IPS-18c (cell line): ENCODE measurements around the gene TTYH1.

ENCODE experiments used
- H3K4me3 ChIP-seq: 2 replicates; pipeline ENCODE4 v1.7.0; 2013; ENCODE audit warnings: low read depth, mild to moderate bottlenecking, low read length, moderate library complexity; ENCODE audit not compliant: insufficient read depth
- H3K9me3 ChIP-seq: one replicate; pipeline ENCODE4 v1.6.1; 2013; ENCODE audit warnings: mild to moderate bottlenecking, low read length, moderate library complexity; ENCODE audit not compliant: control insufficient read depth, insufficient read depth

The TTYH1 gene

DNA sequence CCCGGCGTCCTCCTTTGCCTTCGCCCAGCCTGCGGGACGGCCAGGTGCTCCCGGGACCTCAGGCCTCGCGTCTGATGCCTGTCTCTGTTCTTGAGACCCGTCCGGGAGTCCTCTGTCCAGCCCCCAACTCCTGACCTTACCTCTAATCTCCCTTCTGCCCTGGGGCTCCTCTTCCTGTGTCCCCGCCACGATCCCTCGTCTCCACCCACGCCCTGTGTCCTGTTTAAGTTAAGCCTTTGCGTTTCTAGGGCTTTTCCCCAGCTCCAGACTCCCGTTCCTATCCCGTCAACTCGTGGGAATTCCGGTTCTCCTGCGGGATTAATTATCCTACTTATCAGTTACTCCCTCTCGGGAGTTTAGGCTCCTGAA is 34.4 kb downstream of the TTYH1 start:
- Histone ChIP-seq H3K4me3 (peak overlapping the region; percentile 99), H3K9me3 (no peaks in the 10 kb centered on the region)

DNA sequence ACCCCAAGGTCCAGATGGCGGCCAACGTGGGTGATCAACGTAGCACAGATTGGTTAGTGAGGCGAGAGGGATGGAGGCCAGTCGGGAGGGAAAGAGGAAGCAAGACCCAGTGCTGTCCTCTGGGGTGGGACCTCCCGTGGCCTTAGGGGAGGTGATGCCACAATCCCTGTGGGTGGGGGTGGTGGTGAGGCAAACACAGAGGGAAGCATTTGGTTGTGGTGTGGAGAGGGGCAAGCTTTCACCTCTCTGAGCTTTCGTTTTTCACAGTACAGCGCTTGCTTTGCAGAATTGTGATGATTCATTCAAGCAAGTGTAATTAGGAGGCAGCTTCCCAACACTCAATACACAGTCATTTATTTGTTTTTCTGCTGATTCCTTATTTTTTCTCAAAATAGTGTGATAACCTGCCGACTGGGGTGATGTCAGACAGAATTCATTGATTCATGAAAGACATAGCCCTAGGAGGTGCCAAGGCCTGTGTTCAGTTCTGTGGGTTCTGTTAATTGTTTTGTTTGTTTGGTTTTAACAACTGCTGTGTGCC is 36.1 kb downstream of the TTYH1 start:
- Histone ChIP-seq H3K4me3 (no peak overlapping the region), H3K9me3 (no peaks in the 10 kb centered on the region)

DNA sequence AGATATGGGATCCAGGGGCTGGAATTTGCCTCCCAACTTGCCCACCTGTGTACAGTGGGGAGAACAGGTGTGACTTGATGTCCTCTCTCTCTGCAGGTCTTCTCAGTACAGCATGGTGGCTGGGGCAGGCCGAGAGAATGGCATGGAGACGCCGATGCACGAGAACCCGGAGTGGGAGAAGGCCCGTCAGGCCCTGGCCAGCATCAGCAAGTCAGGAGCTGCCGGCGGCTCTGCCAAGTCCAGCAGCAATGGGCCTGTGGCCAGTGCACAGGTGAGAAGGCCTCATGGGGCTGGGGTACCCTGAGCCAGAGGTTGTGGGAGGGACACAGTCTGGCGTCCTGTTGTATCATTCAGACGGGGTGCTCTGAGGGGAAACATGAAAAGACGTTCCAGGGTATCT is 36.7 kb downstream of the TTYH1 start:
- Histone ChIP-seq H3K9me3 (no peaks in the 10 kb centered on the region), H3K4me3 (no peak overlapping the region)

DNA sequence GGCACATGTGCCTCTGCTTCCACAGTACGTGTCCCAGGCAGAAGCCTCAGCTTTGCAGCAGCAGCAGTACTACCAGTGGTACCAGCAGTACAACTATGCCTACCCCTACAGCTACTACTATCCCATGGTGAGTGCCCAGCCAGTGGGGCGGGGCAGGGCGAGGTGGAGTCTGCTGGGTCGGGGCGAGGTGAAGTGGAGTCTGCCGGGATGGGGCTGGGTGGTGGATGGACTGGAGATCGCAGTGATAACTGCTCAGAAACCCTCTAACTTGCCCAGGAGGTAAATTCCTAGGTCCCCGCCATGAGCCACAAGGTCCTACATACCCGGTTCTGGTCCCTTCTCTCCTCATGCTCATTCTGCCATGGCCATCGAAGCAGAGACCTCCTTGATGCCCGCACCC is 37.4 kb downstream of the TTYH1 start:
- Histone ChIP-seq H3K9me3 (no peaks in the 10 kb centered on the region), H3K4me3 (no peak overlapping the region)

DNA sequence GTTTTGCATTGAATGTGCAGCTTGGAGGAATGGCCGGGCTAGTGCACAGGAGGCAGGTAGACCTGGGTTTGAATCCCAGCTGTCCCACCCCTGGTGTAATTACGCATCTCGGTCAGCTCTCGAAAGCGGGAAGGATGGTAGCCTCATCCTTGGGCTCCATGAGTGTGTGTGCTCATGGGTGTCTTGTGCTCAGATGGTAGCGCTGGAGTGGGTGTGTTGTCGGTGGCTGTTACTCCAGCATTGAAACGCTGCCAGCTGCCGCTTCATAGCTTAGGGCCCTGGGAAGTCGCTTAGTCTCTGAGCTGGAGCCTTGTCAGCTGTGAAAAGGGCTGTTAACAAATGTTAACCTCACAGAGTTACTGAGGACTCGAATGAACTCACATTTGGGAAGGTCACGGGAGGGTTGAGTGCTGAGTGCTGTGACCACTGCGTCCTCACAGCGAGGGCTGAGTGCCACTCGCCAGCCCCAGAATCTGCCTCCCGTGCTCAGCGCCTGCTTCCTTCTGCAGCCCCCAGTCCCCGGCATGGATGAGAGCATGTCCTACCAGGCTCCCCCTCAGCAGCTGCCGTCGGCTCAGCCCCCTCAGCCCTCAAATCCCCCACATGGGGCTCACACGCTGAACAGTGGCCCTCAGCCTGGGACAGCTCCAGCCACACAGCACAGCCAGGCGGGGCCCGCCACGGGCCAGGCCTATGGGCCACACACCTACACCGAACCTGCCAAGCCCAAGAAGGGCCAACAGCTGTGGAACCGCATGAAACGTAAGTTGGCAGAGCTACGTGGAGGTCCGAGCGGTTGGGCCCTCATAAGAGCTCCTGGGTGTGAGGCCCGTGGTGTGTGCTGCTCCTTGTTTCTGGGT is 38.9 kb downstream of the TTYH1 start:
- Histone ChIP-seq H3K4me3 (no peak overlapping the region), H3K9me3 (no peaks in the 10 kb centered on the region)

DNA sequence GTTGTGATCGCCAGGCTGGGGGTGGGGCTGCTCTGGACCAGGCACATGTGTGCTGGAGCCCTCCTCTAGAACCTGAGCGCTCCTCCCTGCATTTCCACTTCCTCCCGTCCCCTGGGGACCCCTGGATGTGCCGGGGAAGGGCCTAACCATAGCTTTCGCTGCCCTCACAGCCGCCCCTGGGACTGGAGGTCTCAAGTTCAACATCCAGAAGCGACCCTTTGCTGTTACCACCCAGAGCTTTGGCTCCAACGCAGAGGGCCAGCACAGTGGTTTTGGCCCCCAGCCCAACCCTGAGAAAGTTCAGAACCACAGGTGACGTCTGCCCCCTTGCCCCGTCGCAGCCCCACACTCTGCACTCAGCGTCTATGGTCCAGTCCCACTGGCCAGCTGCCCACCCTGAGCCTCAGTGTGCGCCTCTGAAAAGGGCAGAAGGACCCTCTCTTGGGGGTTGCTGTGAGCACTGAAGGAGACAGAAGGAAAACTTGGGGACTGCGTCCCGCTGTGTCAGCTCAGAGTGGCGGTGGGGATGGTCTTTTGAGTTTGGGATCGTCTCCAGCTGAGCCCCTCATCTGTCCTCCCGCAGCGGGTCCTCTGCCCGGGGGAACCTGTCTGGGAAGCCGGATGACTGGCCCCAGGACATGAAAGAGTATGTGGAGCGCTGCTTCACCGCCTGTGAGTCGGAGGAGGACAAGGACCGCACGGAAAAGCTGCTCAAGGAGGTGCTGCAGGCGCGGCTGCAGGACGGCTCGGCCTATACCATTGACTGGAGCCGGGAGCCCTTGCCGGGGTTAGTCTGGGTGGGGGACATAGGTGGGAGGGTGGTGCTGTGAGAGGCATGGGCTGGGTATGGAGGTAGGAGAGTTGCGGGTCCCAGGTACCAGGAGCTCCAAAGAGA is 39.8 kb downstream of the TTYH1 start:
- H3K4me3 ChIP-seq, result no peak overlapping the region

DNA sequence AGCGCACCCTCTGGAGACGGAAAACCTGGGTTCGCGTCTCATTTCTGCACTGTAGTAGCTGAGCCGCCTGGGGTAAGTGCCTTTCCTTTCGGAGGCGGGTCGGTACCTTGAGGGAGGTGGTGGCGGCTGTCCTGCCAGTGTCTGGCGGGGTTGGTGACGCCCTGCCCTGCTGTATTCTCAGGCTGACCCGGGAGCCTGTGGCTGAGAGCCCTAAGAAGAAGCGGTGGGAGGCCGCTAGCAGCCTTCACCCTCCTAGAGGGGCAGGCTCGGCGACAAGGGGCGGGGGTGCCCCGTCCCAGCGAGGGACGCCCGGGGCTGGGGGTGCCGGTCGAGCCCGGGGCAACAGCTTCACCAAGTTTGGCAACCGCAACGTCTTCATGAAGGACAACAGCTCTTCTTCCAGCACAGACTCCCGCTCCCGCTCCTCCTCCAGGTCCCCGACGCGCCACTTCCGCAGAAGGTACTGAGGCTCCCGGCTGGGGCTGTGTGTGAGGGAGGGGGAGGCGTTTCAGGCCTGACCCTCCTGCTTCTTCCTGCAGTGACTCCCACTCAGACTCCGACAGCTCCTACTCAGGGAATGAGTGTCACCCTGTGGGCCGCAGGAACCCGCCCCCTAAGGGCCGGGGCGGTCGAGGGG is 40.6 kb downstream of the TTYH1 start:
- H3K4me3 ChIP-seq, result no peak overlapping the region
- no peaks in the 10 kb centered on the region for H3K9me3 ChIP-seq

More for the DNA sequence above, 39.8 kb downstream of the TTYH1 start:
- H3K9me3 ChIP-seq, result no peaks in the 10 kb centered on the region

DNA sequence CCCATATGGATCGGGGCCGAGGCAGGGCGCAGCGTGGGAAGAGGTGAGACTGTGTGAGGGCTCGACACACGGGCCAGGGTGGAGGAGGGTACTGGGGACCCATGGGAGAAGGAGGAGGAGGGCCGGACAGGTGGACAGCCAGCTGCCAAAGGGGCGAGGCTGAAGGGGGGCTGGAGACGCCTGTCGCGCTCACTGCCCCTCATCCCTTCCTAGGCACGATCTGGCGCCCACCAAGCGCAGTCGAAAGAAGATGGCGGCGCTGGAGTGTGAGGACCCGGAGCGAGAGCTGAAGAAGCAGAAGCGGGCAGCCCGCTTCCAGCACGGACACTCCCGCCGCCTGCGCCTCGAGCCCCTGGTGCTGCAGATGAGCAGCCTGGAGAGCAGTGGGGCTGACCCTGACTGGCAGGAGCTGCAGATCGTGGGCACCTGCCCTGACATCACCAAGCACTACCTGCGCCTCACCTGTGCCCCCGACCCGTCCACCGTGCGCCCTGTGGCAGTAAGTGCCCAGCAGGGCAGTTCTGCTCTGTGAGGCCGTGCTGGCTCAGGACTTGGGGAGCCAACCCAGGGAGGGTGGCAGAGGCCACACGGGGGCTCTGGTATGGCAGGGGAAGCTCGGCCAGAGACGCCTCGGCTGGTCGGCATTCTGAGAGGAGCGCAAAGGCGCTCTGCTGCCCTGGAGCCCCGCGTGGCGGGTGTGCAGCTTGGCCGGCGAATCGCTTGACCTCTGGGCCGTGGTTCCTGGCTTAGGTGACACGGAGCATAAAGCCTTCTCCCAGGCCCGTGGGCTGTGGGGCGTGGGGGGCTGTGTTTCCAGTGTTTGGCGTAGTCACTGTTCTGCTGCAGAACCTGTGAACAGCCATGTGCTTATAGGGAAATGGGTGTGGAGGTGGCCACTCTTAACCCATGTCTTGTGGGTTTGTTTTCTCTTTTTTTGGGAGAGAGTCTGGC is 41.4 kb downstream of the TTYH1 start:
- H3K4me3 ChIP-seq, result no peak overlapping the region
- no peaks in the 10 kb centered on the region for H3K9me3 ChIP-seq

DNA sequence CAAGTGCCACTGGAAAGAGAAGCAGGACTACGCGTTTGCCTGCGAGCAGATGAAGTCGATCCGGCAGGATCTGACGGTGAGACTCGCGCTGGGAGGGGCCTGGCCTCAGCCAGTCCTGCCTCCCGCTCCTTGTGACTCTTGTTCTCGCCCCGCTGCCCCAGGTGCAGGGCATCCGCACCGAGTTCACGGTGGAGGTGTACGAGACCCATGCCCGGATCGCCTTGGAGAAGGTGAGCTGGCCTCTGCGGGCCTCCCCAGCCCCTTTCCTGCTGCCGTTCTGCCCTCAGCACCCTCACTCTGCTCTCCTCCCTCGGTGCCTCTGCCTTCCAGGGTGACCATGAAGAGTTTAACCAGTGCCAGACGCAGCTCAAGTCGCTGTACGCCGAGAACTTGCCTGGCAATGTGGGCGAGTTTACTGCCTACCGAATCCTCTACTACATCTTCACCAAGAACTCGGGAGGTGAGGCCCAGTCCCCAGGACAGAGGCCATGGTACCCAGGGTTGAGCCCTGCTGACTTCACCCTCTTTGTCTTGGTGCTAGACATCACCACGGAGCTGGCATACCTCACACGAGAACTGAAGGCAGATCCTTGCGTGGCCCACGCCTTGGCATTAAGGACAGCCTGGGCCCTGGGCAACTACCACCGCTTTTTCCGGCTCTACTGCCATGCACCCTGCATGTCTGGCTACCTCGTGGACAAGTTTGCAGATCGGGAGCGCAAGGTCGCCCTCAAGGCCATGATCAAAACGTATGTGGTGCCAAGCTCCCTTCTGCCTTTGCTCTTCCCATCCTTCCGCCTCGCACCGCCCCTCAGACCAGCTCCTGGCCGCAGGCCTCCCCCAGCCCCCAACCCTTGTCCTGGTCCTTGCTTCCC is 42.7 kb downstream of the TTYH1 start:
- Histone ChIP-seq H3K9me3 (no peaks in the 10 kb centered on the region), H3K4me3 (no peak overlapping the region)

DNA sequence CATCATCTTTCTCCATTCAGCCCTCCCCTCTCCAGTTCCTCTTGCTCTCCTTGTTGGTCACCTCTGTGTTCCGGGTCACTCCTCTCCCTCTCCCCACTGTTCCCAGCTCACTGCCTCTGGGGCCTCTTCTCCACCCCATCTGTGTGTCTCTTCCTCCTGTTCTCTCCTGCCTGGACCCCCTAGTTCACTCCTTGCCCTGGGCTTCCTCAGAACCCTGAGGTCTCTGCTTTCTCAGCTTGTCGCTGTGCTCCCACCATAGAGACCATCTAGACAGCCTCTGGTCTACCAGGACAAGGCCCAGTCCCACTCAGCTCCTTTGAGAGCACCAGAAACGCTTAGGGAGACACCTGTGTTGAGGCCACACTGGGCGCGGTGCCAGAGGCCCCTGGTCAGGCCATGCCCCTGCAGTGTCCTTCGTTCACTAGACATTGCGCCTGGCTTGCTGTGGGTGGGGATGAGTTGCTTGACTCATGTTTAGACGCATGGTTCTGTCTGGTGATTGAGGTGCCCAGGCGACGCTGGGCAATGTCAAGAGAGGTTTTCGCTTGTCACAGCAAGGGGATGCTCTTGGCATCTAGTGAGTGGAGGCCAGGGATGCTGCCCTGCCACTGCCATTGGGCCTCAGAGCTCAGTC is 43.5 kb downstream of the TTYH1 start:
- H3K9me3 ChIP-seq, result no peaks in the 10 kb centered on the region

DNA sequence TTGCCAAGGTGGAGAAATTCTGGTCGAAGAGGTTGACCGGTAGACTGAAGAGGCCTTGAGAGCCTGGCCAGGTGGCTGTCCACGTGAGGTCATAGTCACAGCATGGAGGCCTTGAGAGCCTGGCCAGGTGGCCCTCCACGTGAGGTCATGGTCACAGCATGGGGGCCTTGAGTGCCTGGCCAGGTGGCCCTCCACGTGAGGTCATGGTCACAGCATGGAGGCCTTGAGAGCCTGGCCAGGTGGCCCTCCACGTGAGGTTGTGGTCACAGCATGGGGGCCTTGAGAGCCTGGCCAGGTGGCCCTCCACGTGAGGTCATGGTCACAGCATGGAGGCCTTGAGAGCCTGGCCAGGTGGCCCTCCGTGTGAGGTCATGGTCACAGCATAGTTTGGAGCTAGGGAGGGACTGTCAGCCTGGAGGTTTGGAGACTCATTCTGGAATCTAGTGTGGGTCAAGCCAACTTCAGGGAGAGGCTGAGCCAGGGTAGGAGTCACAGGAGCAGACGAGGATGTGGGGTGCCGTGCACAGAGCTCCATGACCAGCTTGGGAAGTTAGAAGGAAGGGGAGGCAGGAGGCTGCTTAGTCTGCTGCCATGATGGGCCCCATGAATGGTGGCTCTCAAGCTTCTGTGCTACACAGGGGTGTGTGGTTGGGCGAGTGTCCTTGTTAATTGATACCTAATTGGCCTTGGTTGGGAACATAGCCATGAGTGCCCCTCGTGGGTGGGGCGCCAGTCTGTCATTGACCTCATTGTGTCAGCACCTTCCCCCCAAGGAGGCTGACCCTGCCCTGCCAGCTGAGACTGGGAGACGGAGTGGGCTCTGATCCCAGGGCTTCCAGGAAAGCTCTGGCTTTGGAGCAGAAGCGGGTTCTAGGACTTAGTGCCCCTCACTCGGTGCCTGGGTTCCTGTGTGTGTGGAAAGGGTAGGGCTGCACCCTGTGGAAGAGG is 44.3 kb downstream of the TTYH1 start:
- Histone ChIP-seq H3K4me3 (no peak overlapping the region), H3K9me3 (no peaks in the 10 kb centered on the region)

More for the DNA sequence above, 43.5 kb downstream of the TTYH1 start:
- H3K4me3 ChIP-seq, result no peak overlapping the region

DNA sequence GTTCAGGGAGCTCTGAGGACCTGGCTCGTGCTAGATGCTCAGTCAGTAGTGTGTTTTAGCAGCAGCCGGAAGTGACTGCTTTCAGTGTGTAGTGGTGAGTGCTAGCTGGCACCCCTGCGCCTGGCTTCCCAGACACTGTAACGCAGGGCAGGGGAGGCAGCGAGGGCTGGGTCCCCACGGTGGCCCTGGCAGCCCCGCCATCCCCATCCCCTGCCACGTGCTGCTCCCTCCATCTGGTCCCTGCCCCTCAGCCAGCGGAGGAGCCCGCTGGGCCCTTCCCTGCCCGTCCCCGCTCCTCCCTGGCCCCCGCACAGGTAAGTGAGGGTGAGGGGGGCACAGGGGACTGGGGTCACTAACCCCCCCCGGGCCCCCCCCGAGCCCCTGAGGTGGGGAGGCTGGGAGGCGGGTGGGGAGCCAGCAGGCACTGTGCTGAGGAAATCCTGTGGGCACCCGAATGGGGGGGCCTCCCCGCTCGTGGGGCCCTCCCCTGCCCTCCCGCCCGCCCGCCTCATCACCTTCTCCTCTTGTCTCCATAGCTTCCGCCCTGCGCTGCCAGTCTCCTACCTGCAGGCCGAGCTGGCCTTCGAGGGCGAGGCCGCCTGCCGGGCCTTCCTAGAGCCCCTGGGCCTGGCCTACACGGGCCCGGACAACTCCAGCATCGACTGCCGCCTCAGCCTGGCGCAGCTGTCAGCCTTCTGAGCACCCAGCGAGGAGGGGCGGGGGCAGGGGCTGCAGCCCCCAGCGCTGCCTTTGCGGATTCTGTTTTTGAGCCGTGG is 45.2 kb downstream of the TTYH1 start:
- Histone ChIP-seq H3K9me3 (no peaks in the 10 kb centered on the region), H3K4me3 (no peak overlapping the region)

DNA sequence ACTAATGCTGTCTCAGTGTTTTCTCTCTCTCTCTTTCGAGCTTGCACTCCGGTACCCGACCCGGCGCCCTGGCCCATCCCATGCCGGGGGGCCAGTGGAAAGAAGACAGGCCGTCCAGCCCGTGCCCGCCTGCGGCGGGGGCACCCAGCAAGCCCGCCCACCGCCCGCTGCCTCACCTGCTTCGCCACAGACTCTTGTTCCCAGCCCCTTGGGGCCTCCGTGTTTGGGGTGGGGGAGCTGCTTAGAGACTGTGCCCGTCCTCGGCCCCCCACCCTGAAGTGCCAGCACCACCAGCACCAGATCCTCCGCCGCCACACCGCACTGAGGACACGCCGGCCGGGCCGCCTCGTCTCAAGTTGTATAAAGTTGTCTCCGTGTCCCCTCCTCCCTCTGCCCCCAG is 45.9 kb downstream of the TTYH1 start:
- no peaks in the 10 kb centered on the region for H3K9me3 ChIP-seq
- no peak overlapping the region for H3K4me3 ChIP-seq

DNA sequence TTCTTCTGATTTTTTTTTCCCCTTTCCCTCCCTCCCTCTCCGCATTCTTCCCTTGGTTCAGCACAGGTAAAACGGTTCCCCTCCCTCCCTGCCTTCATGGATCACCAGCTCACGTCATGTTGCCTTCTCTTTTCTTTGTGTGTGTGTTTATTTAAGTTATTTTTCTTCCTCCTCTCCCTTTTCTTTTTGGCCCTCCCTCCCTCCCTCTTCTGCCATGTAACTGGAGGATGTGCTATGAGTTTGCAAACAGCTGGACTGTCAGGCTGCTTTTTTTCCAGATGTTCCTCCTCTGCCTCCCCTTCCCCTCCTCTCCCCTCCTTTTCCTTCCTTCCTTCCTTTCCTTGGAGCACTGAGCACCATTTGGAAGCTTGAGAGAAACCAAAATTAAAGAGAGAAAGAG is 46.3 kb downstream of the TTYH1 start:
- H3K4me3 ChIP-seq, result no peak overlapping the region
- no peaks in the 10 kb centered on the region for H3K9me3 ChIP-seq
